Measurements from ENCODE around the gene CHAF1B.

DNA sequence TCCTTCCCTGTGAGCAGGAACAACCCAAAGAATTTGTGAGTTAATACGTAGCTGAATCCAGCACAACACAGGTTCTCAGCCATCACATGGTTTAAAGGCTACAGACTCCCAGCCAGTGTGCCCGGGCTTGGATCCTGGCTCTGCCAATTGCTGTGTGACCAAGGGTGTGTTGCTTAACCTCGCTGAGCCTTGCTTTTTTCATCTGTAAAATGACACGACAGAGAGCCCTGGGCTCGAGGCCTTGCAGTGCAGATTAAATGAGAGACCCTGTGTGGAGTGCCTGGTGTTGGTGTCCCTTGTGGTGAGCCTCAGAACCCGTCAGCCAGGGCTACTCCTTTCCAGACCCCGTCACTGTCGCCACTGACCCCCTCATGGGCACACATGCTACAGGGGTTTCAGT lies 39.4 kb downstream of the CHAF1B start:
- TF ChIP-seq POLR2A (IDR thresholded peaks at IDR 0.05; ENCODE audit: low read length) (no peak), GATA1 (IDR thresholded peaks at IDR 0.05; ENCODE audit: low read depth, low read length) (no peak)

Measured in erythroblast (primary cell).